GM18507 (cell line): ENCODE data around the gene RNF4.

Source experiments
- DNase-seq: peaks from one replicate; pipeline ENCODE4 v3.0.0; 2011; ENCODE audit warnings: low read depth; ENCODE audit not compliant: insufficient read length; ENCODE audit errors: extremely low spot score
- FAIRE-seq: peaks from 2 replicates; lab custom pipeline; 2011; peaks lifted over from hg19 to GRCh38; lab: Jason Lieb, UNC

RNF4 gene

DNA sequence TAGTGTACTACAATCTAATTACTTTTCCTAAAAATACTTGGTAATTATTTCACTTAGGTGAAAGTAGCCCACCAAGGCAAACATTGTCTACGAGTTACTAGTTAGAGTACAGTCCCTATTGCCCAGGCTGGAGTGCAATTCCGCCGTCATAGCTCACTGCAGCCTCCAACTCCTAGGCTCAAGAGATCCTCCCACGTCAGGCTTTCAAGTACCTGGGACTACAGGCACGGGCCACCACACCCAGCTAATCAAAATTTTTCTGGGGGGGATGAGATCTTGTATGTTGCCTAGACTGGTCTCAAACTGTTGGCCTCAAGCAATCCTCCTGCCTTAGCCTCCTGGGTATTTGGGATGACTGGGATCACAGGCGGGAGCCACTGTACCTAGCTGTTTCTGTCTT, 89.4 kb downstream of the RNF4 start:
- DNase-seq (no peak), FAIRE-seq (no peak)

- DNase-seq: no peak
- FAIRE-seq: no peak
Observed at GRCh38 chr4:2560167-2560566, 91.3 kb downstream of the RNF4 start.
